Neural cell (in vitro differentiated cells): ENCODE measurements around the gene SLC16A3. TPM values are rescaled to one million over a fixed set of nuclear protein-coding genes. Genes with fewer than 3 reads are reported as not detected.

Experiments used
- H2AFZ ChIP-seq: fragments of 200-600, 300-800 bp; sonication (generic), shearing (Covaris generic); 2 replicates; pipeline ENCODE4 v1.6.0; 2014; ENCODE audit warnings: low read depth, mild to moderate bottlenecking, antibody characterized with exemption, low read length, moderate library complexity
- H3F3A ChIP-seq: fragments of 200-600 bp; shearing (Covaris generic); 2 replicates; pipeline ENCODE4 v1.6.1; 2016; ENCODE audit warnings: mild to moderate bottlenecking, moderate library complexity, mixed read lengths, antibody characterized with exemption, low read length; ENCODE audit not compliant: insufficient read depth, poor library complexity, severe bottlenecking
- H3K27ac ChIP-seq: fragments of 200-600, 300-800 bp; sonication (generic), shearing (Covaris generic); 2 replicates; pipeline ENCODE4 v1.5.1; 2014; ENCODE audit warnings: mild to moderate bottlenecking, low read length, moderate library complexity
- H3K27me3 ChIP-seq: fragments of 300-800, 200-600 bp; sonication (generic), shearing (Covaris generic); 2 replicates; pipeline ENCODE4 v1.6.0; 2014; ENCODE audit warnings: mild to moderate bottlenecking, low read depth, low read length, moderate library complexity; ENCODE audit not compliant: insufficient read depth
- H3K36me3 ChIP-seq: fragments of 300-800, 200-600 bp; sonication (generic), shearing (Covaris generic); 2 replicates; pipeline ENCODE4 v1.5.1; 2014; ENCODE audit warnings: mild to moderate bottlenecking, antibody characterized with exemption, low read length, moderate library complexity; ENCODE audit not compliant: insufficient read depth
- H3K4me2 ChIP-seq: fragments of 300-800, 200-600 bp; sonication (generic), shearing (Covaris generic); 2 replicates; pipeline ENCODE4 v1.6.0; 2014; ENCODE audit warnings: mild to moderate bottlenecking, low read length
- H3K4me3 ChIP-seq: fragments of 300-800, 200-600 bp; sonication (generic), shearing (Covaris generic); 2 replicates; pipeline ENCODE4 v1.5.1; 2014; ENCODE audit warnings: mild to moderate bottlenecking, low read length, moderate library complexity
- H3K79me2 ChIP-seq: fragments of 200-600 bp; shearing (Covaris generic); replicated peaks from 2 replicates; pipeline ENCODE4 v1.6.0; 2014; ENCODE audit warnings: mild to moderate bottlenecking, low read length, moderate library complexity; ENCODE audit not compliant: insufficient read depth
- H3K9ac ChIP-seq: fragments of 300-800, 200-600 bp; sonication (generic), shearing (Covaris generic); 2 replicates; pipeline ENCODE4 v1.6.1; 2016; ENCODE audit warnings: mild to moderate bottlenecking, low read length, mixed read lengths
- H3K9me2 ChIP-seq: fragments of 200-600 bp; shearing (Covaris generic); 2 replicates; pipeline ENCODE4 v1.6.1; 2016; ENCODE audit warnings: mild to moderate bottlenecking, low read length, mixed read lengths; ENCODE audit not compliant: insufficient read depth
- H3K9me3 ChIP-seq: fragments of 200-600, 300-800 bp; sonication (generic), shearing (Covaris generic); 2 replicates; pipeline ENCODE4 v1.6.1; 2016; ENCODE audit warnings: mild to moderate bottlenecking, mixed run types, low read length, moderate library complexity, mixed read lengths
- H4K20me1 ChIP-seq: fragments of 200-600 bp; shearing (Covaris generic); 2 replicates; pipeline ENCODE4 v1.6.1; 2016; ENCODE audit warnings: mild to moderate bottlenecking, mixed run types; ENCODE audit not compliant: insufficient read depth
- CTCF ChIP-seq: fragments of 450-650 bp; IDR thresholded peaks from 2 replicates; pipeline ENCODE4 v1.5.1; 2014; ENCODE audit warnings: antibody characterized with exemption, mild to moderate bottlenecking, moderate library complexity; ENCODE audit not compliant: poor library complexity, severe bottlenecking
- EP300 ChIP-seq: fragments of 450-650 bp; conservative IDR thresholded peaks from 2 replicates; pipeline ENCODE4 v1.6.1; 2014; ENCODE audit warnings: antibody characterized with exemption, mild to moderate bottlenecking, moderate library complexity; ENCODE audit not compliant: poor library complexity, severe bottlenecking
- EZH2 ChIP-seq: fragments of 200-600, 300-800 bp; shearing (Covaris generic), sonication (generic); IDR thresholded peaks from 2 replicates; pipeline ENCODE4 v1.6.1; 2014; ENCODE audit warnings: antibody characterized with exemption, low read length, borderline replicate concordance, mild to moderate bottlenecking; ENCODE audit not compliant: insufficient read depth, poor library complexity, severe bottlenecking
- MXI1 ChIP-seq: fragments of 450-650 bp; conservative IDR thresholded peaks from 2 replicates; pipeline ENCODE4 v1.6.1; 2014; ENCODE audit warnings: antibody characterized with exemption, mild to moderate bottlenecking; ENCODE audit not compliant: poor library complexity, severe bottlenecking
- POLR2AphosphoS5 ChIP-seq: IDR thresholded peaks from 2 replicates; pipeline ENCODE4 v1.6.1; 2012
- RAD21 ChIP-seq: fragments of 450-650 bp; conservative IDR thresholded peaks from 2 replicates; pipeline ENCODE4 v1.6.1; 2014; ENCODE audit warnings: antibody characterized with exemption, mild to moderate bottlenecking, moderate library complexity
- REST ChIP-seq: IDR thresholded peaks from 2 replicates; pipeline ENCODE4 v1.6.1; 2012; ENCODE audit warnings: borderline replicate concordance
- SMC3 ChIP-seq: fragments of 450-650 bp; conservative IDR thresholded peaks from 2 replicates; pipeline ENCODE4 v1.6.1; 2014; ENCODE audit warnings: antibody characterized with exemption, mild to moderate bottlenecking, moderate library complexity; ENCODE audit not compliant: poor library complexity
- TAF1 ChIP-seq: IDR thresholded peaks from 2 replicates; pipeline ENCODE4 v1.6.1; 2012; ENCODE audit warnings: low read depth
- polyA plus RNA-seq: library from polyadenylated mRNA; depleted of rRNA; stranded (reverse); fragments of >200 nt; gene quantifications from 2 replicates; pipeline ENCODE4 v1.2.3, GENCODE V29; 2014

The SLC16A3 gene
- polyA plus RNA-seq, 1 donor from 2014 or later, result 0.56 TPM

- H3K27ac ChIP-seq, result no peak overlapping the region
- H3K36me3 ChIP-seq, result no peaks in the 10 kb centered on the region
- H3K9me2 ChIP-seq, result no peaks in the 10 kb centered on the region
- no peaks in the 10 kb centered on the region for H3F3A ChIP-seq
- H3K79me2 ChIP-seq, result no peaks in the 10 kb centered on the region
- H3K9me3 ChIP-seq, result no peaks in the 10 kb centered on the region
- no peaks in the 10 kb centered on the region for H3K27me3 ChIP-seq
- H3K4me3 ChIP-seq, result no peak overlapping the region
- no peak overlapping the region for H3K4me2 ChIP-seq
- no peak overlapping the region for H3K9ac ChIP-seq
- TF ChIP-seq SMC3 (no peak), TAF1 (no peak), REST (no peak), EZH2 (no peak), RAD21 (no peak), MXI1 (no peak), POLR2AphosphoS5 (no peak), CTCF (no peak), EP300 (no peak)
- no peak overlapping the region for H2AFZ ChIP-seq
- H4K20me1 ChIP-seq, result peaks cover 13% of the 10 kb centered on the region
Measured at GRCh38 chr17:82246040-82246364, 17.2 kb downstream of the SLC16A3 start.

- Histone ChIP-seq H3K27me3 (no peaks in the 10 kb centered on the region), H3K27ac (no peak overlapping the region), H3F3A (no peaks in the 10 kb centered on the region), H3K79me2 (peaks cover 4% of the 10 kb centered on the region), H3K9me2 (no peaks in the 10 kb centered on the region), H2AFZ (no peak overlapping the region), H3K4me2 (no peak overlapping the region), H3K4me3 (no peak overlapping the region), H3K9ac (no peak overlapping the region), H3K36me3 (no peaks in the 10 kb centered on the region), H3K9me3 (no peaks in the 10 kb centered on the region), H4K20me1 (peaks cover 13% of the 10 kb centered on the region)
- no peak for TF ChIP-seq EP300
- no peak for TF ChIP-seq CTCF
- TF ChIP-seq EZH2, result no peak
- TF ChIP-seq TAF1, result no peak
- no peak for TF ChIP-seq SMC3
- TF ChIP-seq POLR2AphosphoS5, result no peak
- no peak for TF ChIP-seq REST
- no peak for TF ChIP-seq MXI1
- no peak for TF ChIP-seq RAD21
Measured at GRCh38 chr17:82246365-82247181, 17.7 kb downstream of the SLC16A3 start.
